ENCODE data around the gene PTGER4. TPM values are rescaled to one million over a fixed set of nuclear protein-coding genes. Genes with fewer than 3 reads are reported as not detected.
"Not testable (repeated sequence)": the region's sequence is repeated elsewhere in the genome, so short reads cannot be mapped to it uniquely, and the experiment has no call there.

The PTGER4 gene
- total RNA-seq, result 10 to 100 TPM; 45.7 to 46.8 TPM

GRCh38 chr5:40679913-40680681 lies at the start of gene PTGER4:
Gene PTGER4 (plus strand): TSS chr5:40679915. CDS start chr5:40680994, 1,079 bp downstream.
- peak within 1 kb of the TSS; percentile 92 for H3K4me3 Mint-ChIP-seq
- H3K9me3 Mint-ChIP-seq, result no peaks in the 10 kb centered on the region
- POLR2A ChIA-PET, result no interaction called here
- peak; percentile 51 for DNase-seq
- CTCF ChIA-PET, result interaction anchor here (1.0 to 3.1 kb wide), 9 partner anchors 10 to 731 kb away, joined by 3 to 13 read pairs (median 5); no protein-coding TSS in a partner anchor
- H3K4me1 Mint-ChIP-seq, result peaks cover 44% of the 10 kb centered on the region
- H3K27me3 Mint-ChIP-seq, result no peaks in the 10 kb centered on the region
- peaks cover 47% of the 10 kb centered on the region for H3K36me3 Mint-ChIP-seq (ENCODE audit: low read depth)
- H3K27ac Mint-ChIP-seq, result peak within 1 kb of the TSS; percentile 95

DNA sequence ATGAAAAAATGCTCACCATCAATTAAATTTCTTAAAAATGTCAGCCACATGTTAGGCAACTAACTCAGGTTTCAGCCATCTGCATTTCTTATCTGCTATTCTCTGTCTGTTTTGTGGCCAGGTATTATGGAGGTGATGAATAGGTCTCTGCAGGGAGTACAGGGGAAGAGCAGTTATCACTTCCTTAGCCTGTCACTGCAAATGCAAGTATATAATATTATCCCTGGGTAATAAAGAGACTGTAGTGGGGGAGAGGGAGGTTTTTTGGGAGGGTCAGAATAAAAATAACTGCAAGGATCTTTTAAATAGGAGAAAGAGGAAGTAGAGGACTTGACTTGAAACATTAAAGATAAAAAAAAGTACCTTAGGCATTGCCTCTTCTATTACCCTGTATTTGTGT lies 49.6 kb upstream of the PTGER4 start:
- Mint-ChIP-seq H3K27ac (no peak overlapping the region), H3K4me1 (peaks cover 5% of the 10 kb centered on the region), H3K9me3 (peaks cover 20% of the 10 kb centered on the region), H3K27me3 (no peaks in the 10 kb centered on the region), H3K36me3 (ENCODE audit: low read depth) (peaks cover 16% of the 10 kb centered on the region), H3K4me3 (no peak overlapping the region)
- DNase-seq, result no peak
- ChIA-PET CTCF (interaction anchor here (0.8 kb wide), 1 partner anchor 12 kb away, joined by 4 read pairs; no protein-coding TSS in a partner anchor), POLR2A (no interaction called here)

DNA sequence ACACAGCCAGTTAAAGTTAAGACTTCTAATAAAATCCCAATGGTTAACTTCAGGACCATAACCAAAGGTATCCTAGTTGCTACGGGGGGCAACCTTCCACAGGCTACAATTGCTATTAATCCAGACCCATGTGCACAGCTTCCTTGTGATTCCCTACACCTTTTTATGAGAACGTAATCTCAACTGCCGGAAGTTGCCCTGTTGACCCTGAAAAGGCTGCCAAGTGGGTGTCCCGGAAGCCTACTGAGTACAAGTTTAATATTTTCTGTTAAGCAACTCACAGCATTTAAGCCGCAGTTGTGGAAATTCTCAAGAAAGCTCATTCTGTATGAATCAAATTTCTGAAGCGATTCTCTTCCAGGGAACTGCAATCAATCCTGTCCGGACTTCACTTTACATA lies 48.5 kb upstream of the PTGER4 start:
- POLR2A ChIA-PET, result no interaction called here
- H3K9me3 Mint-ChIP-seq, result peaks cover 26% of the 10 kb centered on the region
- H3K4me1 Mint-ChIP-seq, result peaks cover 2% of the 10 kb centered on the region
- H3K27ac Mint-ChIP-seq, result no peak overlapping the region
- peaks cover 23% of the 10 kb centered on the region for H3K36me3 Mint-ChIP-seq (ENCODE audit: low read depth)
- no peak for DNase-seq
- CTCF ChIA-PET, result no interaction called here
- H3K27me3 Mint-ChIP-seq, result no peaks in the 10 kb centered on the region
- no peak overlapping the region for H3K4me3 Mint-ChIP-seq

DNA sequence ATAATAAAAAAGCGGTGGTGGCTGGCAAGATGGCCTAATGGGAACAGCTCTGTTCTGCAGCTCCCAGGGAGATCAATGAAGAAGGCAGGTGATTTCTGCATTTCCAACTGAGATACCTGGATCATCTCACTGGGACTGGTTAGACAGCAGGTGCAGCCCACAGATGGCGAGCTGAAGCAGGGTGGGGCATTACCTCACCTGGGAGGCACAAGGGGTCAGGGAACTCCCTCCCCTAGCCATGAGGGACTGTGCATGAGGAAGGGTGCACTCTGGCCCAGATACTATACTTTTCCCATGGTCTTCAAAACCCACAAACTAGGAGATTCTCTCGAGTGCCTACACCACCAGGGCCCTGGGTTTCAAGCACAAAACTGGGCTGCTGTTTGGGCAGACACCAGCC lies 45.6 kb upstream of the PTGER4 start:
- H3K36me3 Mint-ChIP-seq (ENCODE audit: low read depth), result peaks cover 39% of the 10 kb centered on the region
- DNase-seq, result no peak
- H3K4me1 Mint-ChIP-seq, result peaks cover 2% of the 10 kb centered on the region
- no peak overlapping the region for H3K4me3 Mint-ChIP-seq
- no peak overlapping the region for H3K27ac Mint-ChIP-seq
- ChIA-PET CTCF (no interaction called here), POLR2A (no interaction called here)
- H3K27me3 Mint-ChIP-seq, result no peaks in the 10 kb centered on the region
- peaks cover 43% of the 10 kb centered on the region for H3K9me3 Mint-ChIP-seq

GRCh38 chr5:40634593-40634992 lies 45.1 kb upstream of the PTGER4 start:
- ChIA-PET CTCF (no interaction called here), POLR2A (no interaction called here)
- Mint-ChIP-seq H3K27ac (no peak overlapping the region), H3K4me1 (peaks cover 2% of the 10 kb centered on the region), H3K36me3 (ENCODE audit: low read depth) (peaks cover 43% of the 10 kb centered on the region), H3K27me3 (no peaks in the 10 kb centered on the region), H3K9me3 (peaks cover 46% of the 10 kb centered on the region), H3K4me3 (no peak overlapping the region)
- no peak for DNase-seq

- H3K27me3 Mint-ChIP-seq, POLR2A ChIA-PET, H3K4me3 Mint-ChIP-seq, DNase-seq, H3K27ac Mint-ChIP-seq, CTCF ChIA-PET: not testable (repeated sequence)
- H3K9me3 Mint-ChIP-seq, result peaks cover 57% of the 10 kb centered on the region
- peaks cover 59% of the 10 kb centered on the region for H3K36me3 Mint-ChIP-seq (ENCODE audit: low read depth)
- H3K4me1 Mint-ChIP-seq, result peaks cover 11% of the 10 kb centered on the region
Measured at GRCh38 chr5:40639531-40639930, 40.2 kb upstream of the PTGER4 start.

GRCh38 chr5:40646266-40646665 lies 33.4 kb upstream of the PTGER4 start:
- no peak for DNase-seq
- Mint-ChIP-seq H3K27ac (no peak overlapping the region), H3K4me1 (peaks cover 41% of the 10 kb centered on the region), H3K27me3 (no peaks in the 10 kb centered on the region), H3K36me3 (ENCODE audit: low read depth) (peaks cover 54% of the 10 kb centered on the region), H3K4me3 (no peak overlapping the region), H3K9me3 (peaks cover 29% of the 10 kb centered on the region)
- POLR2A ChIA-PET, result no interaction called here
- CTCF ChIA-PET, result interaction anchor here (1.0 kb wide), 1 partner anchor 31 kb away, joined by 3 read pairs; no protein-coding TSS in a partner anchor

DNA sequence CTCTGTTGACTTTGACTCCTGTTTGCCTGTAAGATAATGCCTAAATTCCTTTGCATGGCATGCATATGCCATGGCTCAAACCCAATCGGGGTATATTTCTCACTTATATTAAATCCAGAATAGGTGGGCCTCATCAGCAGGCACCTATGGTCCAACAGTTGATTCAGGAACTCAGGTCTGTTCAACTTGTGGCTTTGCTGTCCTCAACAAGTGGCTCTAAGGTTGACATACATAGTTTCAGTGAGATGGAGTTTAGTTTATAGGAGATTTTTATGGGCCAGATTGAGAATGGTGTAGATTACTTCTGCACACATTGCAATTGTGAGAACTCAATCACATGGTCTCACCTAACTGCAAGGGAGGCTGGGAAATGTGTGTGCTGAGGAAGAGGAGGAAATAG lies 31.6 kb upstream of the PTGER4 start:
- Mint-ChIP-seq H3K27ac (no peak overlapping the region), H3K9me3 (peaks cover 28% of the 10 kb centered on the region), H3K27me3 (no peaks in the 10 kb centered on the region), H3K4me3 (no peak overlapping the region), H3K4me1 (peaks cover 49% of the 10 kb centered on the region), H3K36me3 (ENCODE audit: low read depth) (peaks cover 53% of the 10 kb centered on the region)
- CTCF ChIA-PET, result interaction anchor here (0.5 to 1.0 kb wide), 3 partner anchors 21 to 249 kb away, joined by 3 to 4 read pairs (median 3); no protein-coding TSS in a partner anchor
- POLR2A ChIA-PET, result no interaction called here
- DNase-seq, result no peak

- Mint-ChIP-seq H3K4me3 (no peak overlapping the region), H3K27me3 (no peaks in the 10 kb centered on the region), H3K36me3 (ENCODE audit: low read depth) (peaks cover 41% of the 10 kb centered on the region), H3K9me3 (peaks cover 21% of the 10 kb centered on the region), H3K4me1 (peaks cover 62% of the 10 kb centered on the region), H3K27ac (peak overlapping the region; percentile 74)
- POLR2A ChIA-PET, result no interaction called here
- CTCF ChIA-PET, result interaction anchor here (1.1 to 2.2 kb wide), 3 partner anchors 8 to 22 kb away, joined by 3 to 6 read pairs (median 3); no protein-coding TSS in a partner anchor
- DNase-seq, result no peak
Measured at GRCh38 chr5:40649463-40650030, 30.2 kb upstream of the PTGER4 start.

- H3K9me3 Mint-ChIP-seq, result peaks cover 10% of the 10 kb centered on the region
- no peak for DNase-seq
- CTCF ChIA-PET, result no interaction called here
- peaks cover 33% of the 10 kb centered on the region for H3K36me3 Mint-ChIP-seq (ENCODE audit: low read depth)
- no peak overlapping the region for H3K4me3 Mint-ChIP-seq
- peaks cover 73% of the 10 kb centered on the region for H3K4me1 Mint-ChIP-seq
- no peak overlapping the region for H3K27ac Mint-ChIP-seq
- no peaks in the 10 kb centered on the region for H3K27me3 Mint-ChIP-seq
- POLR2A ChIA-PET, result no interaction called here
Measured at GRCh38 chr5:40651201-40651600, 28.5 kb upstream of the PTGER4 start.

- CTCF ChIA-PET, result interaction anchor here (0.8 to 1.8 kb wide), 5 partner anchors 12 to 250 kb away, joined by 3 to 6 read pairs (median 3); no protein-coding TSS in a partner anchor
Measured at GRCh38 chr5:40652441-40653220, 27.1 kb upstream of the PTGER4 start.

DNA sequence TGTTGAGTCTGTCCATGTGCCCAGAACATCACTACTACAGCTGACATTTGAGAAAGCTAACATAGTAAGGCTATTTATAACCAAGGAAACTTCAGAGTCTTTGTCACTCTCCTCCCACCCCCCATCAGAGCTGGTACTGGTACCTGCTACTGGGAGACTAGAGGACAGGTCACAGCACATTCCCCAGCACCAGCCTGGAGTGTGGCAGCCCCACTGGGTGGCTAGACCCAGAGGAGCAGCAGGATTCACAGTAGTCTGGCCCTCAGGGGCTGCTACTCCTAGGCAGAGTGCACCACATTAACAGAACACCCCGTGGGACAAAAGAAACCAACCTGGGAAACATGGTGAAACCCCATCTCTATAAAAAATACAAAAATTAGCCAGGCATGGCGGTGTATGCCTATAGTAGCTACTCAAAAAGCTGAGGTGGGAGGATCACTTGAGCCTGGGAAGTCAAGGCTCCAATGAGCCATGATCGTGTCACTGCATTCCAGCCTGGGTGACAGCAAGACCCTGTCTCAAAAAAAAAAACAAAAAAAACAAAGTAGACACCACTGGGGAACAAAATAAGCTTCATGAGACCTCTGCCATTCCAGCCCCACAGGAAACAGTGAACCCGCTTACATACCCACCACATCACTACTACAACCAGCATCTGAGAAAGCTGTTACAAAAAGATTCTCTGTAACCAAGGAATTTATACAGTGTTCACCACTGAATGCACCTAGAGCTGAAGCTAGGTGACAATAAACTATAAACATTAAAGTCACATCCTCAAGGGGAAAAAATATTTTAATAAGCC lies 26.3 kb upstream of the PTGER4 start:
- Mint-ChIP-seq H3K27ac (peak overlapping the region; percentile 93), H3K9me3 (peaks cover 13% of the 10 kb centered on the region), H3K4me3 (peak overlapping the region; percentile 78), H3K27me3 (no peaks in the 10 kb centered on the region), H3K36me3 (ENCODE audit: low read depth) (peaks cover 25% of the 10 kb centered on the region), H3K4me1 (peaks cover 85% of the 10 kb centered on the region)
- DNase-seq, result peak; percentile 42
- ChIA-PET POLR2A (no interaction called here), CTCF (interaction anchor here (1.0 to 1.8 kb wide), 5 partner anchors 13 to 251 kb away, joined by 3 to 6 read pairs (median 3); no protein-coding TSS in a partner anchor)

More at GRCh38 chr5:40652441-40653220, 27.1 kb upstream of the PTGER4 start:
- H3K27me3 Mint-ChIP-seq, result no peaks in the 10 kb centered on the region
- H3K36me3 Mint-ChIP-seq (ENCODE audit: low read depth), result peaks cover 30% of the 10 kb centered on the region
- H3K27ac Mint-ChIP-seq, result peak overlapping the region; percentile 93
- peaks cover 15% of the 10 kb centered on the region for H3K9me3 Mint-ChIP-seq
- POLR2A ChIA-PET, result no interaction called here
- peak; percentile 31 for DNase-seq
- H3K4me1 Mint-ChIP-seq, result peaks cover 82% of the 10 kb centered on the region
- peak overlapping the region; percentile 78 for H3K4me3 Mint-ChIP-seq
